K562 (cell line): ENCODE results near the gene ACBD6.

Experiments
- ATF1 ChIP-seq, 2 experiments: fragments of 450-650 bp in 1 of 2; IDR thresholded peaks; 2 replicates each; pipeline ENCODE4 v1.6.1; 2016; ENCODE audit warnings: missing compliant biosample characterization in 1 of 2, missing genetic modification characterization in 1 of 2
- E2F3 ChIP-seq: fragments of 250-450 bp; sonication (Bioruptor Pico); IDR thresholded peaks from 2 replicates; pipeline ENCODE4 v1.4.0; 2020; ENCODE audit warnings: mild to moderate bottlenecking
- E2F5 ChIP-seq: sonication (generic); formaldehyde crosslinking; IDR thresholded peaks from 2 replicates; pipeline ENCODE4 v1.8.0; 2022; ENCODE audit warnings: mild to moderate bottlenecking, missing genetic modification reagents
- PHF8 ChIP-seq: fragments of 200-600 bp; sonication (generic); IDR thresholded peaks from 2 replicates; pipeline ENCODE4 v1.6.1; 2012; ENCODE audit warnings: mixed run types, mild to moderate bottlenecking, inconsistent platforms, low read length, moderate library complexity, borderline replicate concordance
- RBM17 ChIP-seq: fragments of 200-400 bp; formaldehyde crosslinking; IDR thresholded peaks from 2 replicates; pipeline ENCODE4 v1.6.1; 2017; ENCODE audit warnings: low read depth, mild to moderate bottlenecking, low read length, borderline replicate concordance
- SMARCB1 ChIP-seq: IDR thresholded peaks from 2 replicates; pipeline ENCODE4 v1.6.1; 2011; ENCODE audit warnings: improper control_type of control experiment, low read depth; ENCODE audit not compliant: insufficient read length
- TF ChIP-seq, protein P1 (sequence below), 3 experiments: IDR thresholded peaks in 2 of 3; conservative IDR thresholded peaks in 1 of 3; 2 replicates each; pipeline ENCODE4 v1.5.1; 2011 to 2012; ENCODE audit warnings: low read length in 3 of 3, mild to moderate bottlenecking in 3 of 3, control low read depth in 2 of 3, improper control_type of control experiment in 1 of 3, inconsistent platforms in 1 of 3, low read depth in 1 of 3, mixed read lengths in 1 of 3, moderate library complexity in 1 of 3; ENCODE audit not compliant: insufficient read depth in 2 of 3
- TF ChIP-seq, protein P2 (sequence below): sonication (generic); formaldehyde crosslinking; IDR thresholded peaks from 2 replicates; pipeline ENCODE4 v1.8.0; 2022; ENCODE audit warnings: mild to moderate bottlenecking, missing genetic modification reagents
- TF ChIP-seq, protein P3 (sequence below): conservative IDR thresholded peaks from 2 replicates; pipeline ENCODE4 v1.6.1; 2011; ENCODE audit warnings: low read depth, mild to moderate bottlenecking, low read length; ENCODE audit not compliant: control insufficient read depth

- TF ChIP-seq, protein P1, sequence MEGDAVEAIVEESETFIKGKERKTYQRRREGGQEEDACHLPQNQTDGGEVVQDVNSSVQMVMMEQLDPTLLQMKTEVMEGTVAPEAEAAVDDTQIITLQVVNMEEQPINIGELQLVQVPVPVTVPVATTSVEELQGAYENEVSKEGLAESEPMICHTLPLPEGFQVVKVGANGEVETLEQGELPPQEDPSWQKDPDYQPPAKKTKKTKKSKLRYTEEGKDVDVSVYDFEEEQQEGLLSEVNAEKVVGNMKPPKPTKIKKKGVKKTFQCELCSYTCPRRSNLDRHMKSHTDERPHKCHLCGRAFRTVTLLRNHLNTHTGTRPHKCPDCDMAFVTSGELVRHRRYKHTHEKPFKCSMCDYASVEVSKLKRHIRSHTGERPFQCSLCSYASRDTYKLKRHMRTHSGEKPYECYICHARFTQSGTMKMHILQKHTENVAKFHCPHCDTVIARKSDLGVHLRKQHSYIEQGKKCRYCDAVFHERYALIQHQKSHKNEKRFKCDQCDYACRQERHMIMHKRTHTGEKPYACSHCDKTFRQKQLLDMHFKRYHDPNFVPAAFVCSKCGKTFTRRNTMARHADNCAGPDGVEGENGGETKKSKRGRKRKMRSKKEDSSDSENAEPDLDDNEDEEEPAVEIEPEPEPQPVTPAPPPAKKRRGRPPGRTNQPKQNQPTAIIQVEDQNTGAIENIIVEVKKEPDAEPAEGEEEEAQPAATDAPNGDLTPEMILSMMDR (IDR thresholded peaks at IDR 0.05 in 2 of 3, conservative IDR thresholded peaks at IDR 0.05 in 1 of 3; ENCODE audit: insufficient read depth in 2 of 3, low read depth in 1 of 3, low read length in 3 of 3), result no peak
- TF ChIP-seq ATF1 (CRISPR knock-in tag; IDR thresholded peaks at IDR 0.05) (no peak), ATF1 (tag; IDR thresholded peaks at IDR 0.05) (no peak), SMARCB1 (no peak), PHF8 (no peak), RBM17 (no peak), E2F3 (CRISPR knock-in tag) (no peak), E2F5 (CRISPR knock-in tag) (no peak)
- TF ChIP-seq, protein P2, sequence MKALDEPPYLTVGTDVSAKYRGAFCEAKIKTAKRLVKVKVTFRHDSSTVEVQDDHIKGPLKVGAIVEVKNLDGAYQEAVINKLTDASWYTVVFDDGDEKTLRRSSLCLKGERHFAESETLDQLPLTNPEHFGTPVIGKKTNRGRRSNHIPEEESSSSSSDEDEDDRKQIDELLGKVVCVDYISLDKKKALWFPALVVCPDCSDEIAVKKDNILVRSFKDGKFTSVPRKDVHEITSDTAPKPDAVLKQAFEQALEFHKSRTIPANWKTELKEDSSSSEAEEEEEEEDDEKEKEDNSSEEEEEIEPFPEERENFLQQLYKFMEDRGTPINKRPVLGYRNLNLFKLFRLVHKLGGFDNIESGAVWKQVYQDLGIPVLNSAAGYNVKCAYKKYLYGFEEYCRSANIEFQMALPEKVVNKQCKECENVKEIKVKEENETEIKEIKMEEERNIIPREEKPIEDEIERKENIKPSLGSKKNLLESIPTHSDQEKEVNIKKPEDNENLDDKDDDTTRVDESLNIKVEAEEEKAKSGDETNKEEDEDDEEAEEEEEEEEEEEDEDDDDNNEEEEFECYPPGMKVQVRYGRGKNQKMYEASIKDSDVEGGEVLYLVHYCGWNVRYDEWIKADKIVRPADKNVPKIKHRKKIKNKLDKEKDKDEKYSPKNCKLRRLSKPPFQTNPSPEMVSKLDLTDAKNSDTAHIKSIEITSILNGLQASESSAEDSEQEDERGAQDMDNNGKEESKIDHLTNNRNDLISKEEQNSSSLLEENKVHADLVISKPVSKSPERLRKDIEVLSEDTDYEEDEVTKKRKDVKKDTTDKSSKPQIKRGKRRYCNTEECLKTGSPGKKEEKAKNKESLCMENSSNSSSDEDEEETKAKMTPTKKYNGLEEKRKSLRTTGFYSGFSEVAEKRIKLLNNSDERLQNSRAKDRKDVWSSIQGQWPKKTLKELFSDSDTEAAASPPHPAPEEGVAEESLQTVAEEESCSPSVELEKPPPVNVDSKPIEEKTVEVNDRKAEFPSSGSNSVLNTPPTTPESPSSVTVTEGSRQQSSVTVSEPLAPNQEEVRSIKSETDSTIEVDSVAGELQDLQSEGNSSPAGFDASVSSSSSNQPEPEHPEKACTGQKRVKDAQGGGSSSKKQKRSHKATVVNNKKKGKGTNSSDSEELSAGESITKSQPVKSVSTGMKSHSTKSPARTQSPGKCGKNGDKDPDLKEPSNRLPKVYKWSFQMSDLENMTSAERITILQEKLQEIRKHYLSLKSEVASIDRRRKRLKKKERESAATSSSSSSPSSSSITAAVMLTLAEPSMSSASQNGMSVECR (CRISPR knock-in tag), result no peak
- TF ChIP-seq, protein P3, sequence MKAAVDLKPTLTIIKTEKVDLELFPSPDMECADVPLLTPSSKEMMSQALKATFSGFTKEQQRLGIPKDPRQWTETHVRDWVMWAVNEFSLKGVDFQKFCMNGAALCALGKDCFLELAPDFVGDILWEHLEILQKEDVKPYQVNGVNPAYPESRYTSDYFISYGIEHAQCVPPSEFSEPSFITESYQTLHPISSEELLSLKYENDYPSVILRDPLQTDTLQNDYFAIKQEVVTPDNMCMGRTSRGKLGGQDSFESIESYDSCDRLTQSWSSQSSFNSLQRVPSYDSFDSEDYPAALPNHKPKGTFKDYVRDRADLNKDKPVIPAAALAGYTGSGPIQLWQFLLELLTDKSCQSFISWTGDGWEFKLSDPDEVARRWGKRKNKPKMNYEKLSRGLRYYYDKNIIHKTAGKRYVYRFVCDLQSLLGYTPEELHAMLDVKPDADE, result no peak
Observed at GRCh38 chr1:180247580-180247979, 254.8 kb downstream of the ACBD6 start.
